WTC11 (cell line): ENCODE measurements around the gene GNB5.

ENCODE experiments used
- CTCF ChIP-seq: fragments of 200-600 bp; IDR thresholded peaks from 2 replicates; pipeline ENCODE4 v1.8.0; 2022; ENCODE audit warnings: antibody characterized with exemption
- FOXJ3 ChIP-seq: sonication (generic); formaldehyde crosslinking; IDR thresholded peaks from 2 replicates; pipeline ENCODE4 v1.9.0; 2021; ENCODE audit warnings: missing genetic modification reagents, mild to moderate bottlenecking, borderline replicate concordance
- MXD4 ChIP-seq: fragments of 250-450 bp; sonication (Bioruptor Pico); IDR thresholded peaks from 2 replicates; pipeline ENCODE4 v1.8.0; 2021; ENCODE audit warnings: mild to moderate bottlenecking, moderate library complexity, borderline replicate concordance
- STAT6 ChIP-seq: sonication (generic); formaldehyde crosslinking; conservative IDR thresholded peaks from 2 replicates; pipeline ENCODE4 v1.8.1; 2023; ENCODE audit warnings: mild to moderate bottlenecking, low read depth, missing genetic modification reagents, moderate library complexity
- TCF7 ChIP-seq: sonication (generic); formaldehyde crosslinking; IDR thresholded peaks from 2 replicates; pipeline ENCODE4 v1.8.0; 2022; ENCODE audit warnings: mild to moderate bottlenecking, low read depth, missing genetic modification reagents, moderate library complexity
- USF1 ChIP-seq: sonication (generic); formaldehyde crosslinking; IDR thresholded peaks from 2 replicates; pipeline ENCODE4 v1.8.0; 2022; ENCODE audit warnings: mild to moderate bottlenecking, missing genetic modification reagents
- ZBTB43 ChIP-seq: sonication (generic); formaldehyde crosslinking; IDR thresholded peaks from 2 replicates; pipeline ENCODE4 v1.8.1; 2023; ENCODE audit warnings: mild to moderate bottlenecking, missing genetic modification reagents
- ZNF317 ChIP-seq: sonication (generic); formaldehyde crosslinking; IDR thresholded peaks from 2 replicates; pipeline ENCODE4 v1.8.1; 2023; ENCODE audit warnings: low read depth, mild to moderate bottlenecking, moderate library complexity, missing genetic modification reagents, borderline replicate concordance

GRCh38 chr15:52097180-52097579, 94.0 kb downstream of the GNB5 start:
- TF ChIP-seq CTCF: no peak
- TF ChIP-seq TCF7 (CRISPR knock-in tag): no peak
- TF ChIP-seq MXD4 (CRISPR knock-in tag): no peak
- no peak for TF ChIP-seq STAT6 (CRISPR knock-in tag)
- no peak for TF ChIP-seq USF1 (CRISPR knock-in tag)
- TF ChIP-seq ZNF317 (CRISPR knock-in tag): no peak
- no peak for TF ChIP-seq FOXJ3 (CRISPR knock-in tag)
- no peak for TF ChIP-seq ZBTB43
